Fibroblast of mammary gland (primary cell): ENCODE results near the gene FAM199X.

Source experiments
- DNase-seq: peaks from one replicate; pipeline ENCODE4 v3.0.0-alpha.2; 2010; ENCODE audit warnings: low read depth
- H3K4me3 ChIP-seq: 2 replicates; pipeline ENCODE4 v1.5.1; 2011; ENCODE audit warnings: low read depth, mild to moderate bottlenecking, low read length, moderate library complexity; ENCODE audit not compliant: control insufficient read depth
- CTCF ChIP-seq: conservative IDR thresholded peaks from 2 replicates; pipeline ENCODE4 v1.5.1; 2011; ENCODE audit warnings: low read depth, low read length, inconsistent platforms; ENCODE audit not compliant: control insufficient read depth, insufficient read depth

FAM199X gene

GRCh38 chrX:104165894-104166734 lies at the start of gene FAM199X:
Gene FAM199X, plus strand, starts transcription at chrX:104166453. Its CDS starts 333 bp downstream, at chrX:104166786.
- TF ChIP-seq CTCF, result peak; percentile 35
- DNase-seq, result peak; percentile 83
- H3K4me3 ChIP-seq, result peak within 1 kb of the TSS; percentile 73

- no peak overlapping the region for H3K4me3 ChIP-seq
- no peak for TF ChIP-seq CTCF
- DNase-seq, result no peak
These were observed 48.5 kb upstream of the FAM199X start for GRCh38 chrX:104117759-104118158.

- no peak overlapping the region for H3K4me3 ChIP-seq
- DNase-seq, result no peak
- TF ChIP-seq CTCF, result no peak
These were observed 47.5 kb upstream of the FAM199X start for GRCh38 chrX:104118765-104119164.

GRCh38 chrX:104122829-104123228 lies 43.4 kb upstream of the FAM199X start:
- DNase-seq, result no peak
- H3K4me3 ChIP-seq, result no peak overlapping the region

GRCh38 chrX:104126856-104127255 lies 39.4 kb upstream of the FAM199X start:
- no peak for TF ChIP-seq CTCF
- H3K4me3 ChIP-seq, result no peak overlapping the region
- peak; percentile 11 for DNase-seq

More at GRCh38 chrX:104122829-104123228, 43.4 kb upstream of the FAM199X start:
- no peak for TF ChIP-seq CTCF

GRCh38 chrX:104130808-104131207 lies 35.4 kb upstream of the FAM199X start:
- TF ChIP-seq CTCF, result no peak
- no peak for DNase-seq
- H3K4me3 ChIP-seq, result no peak overlapping the region
